Activated CD8-positive, alpha-beta T cell treated with anti-CD3 and anti-CD28 coated beads for 36 hours (primary cell): ENCODE measurements around the gene RECK. TPM values are rescaled to one million over a fixed set of nuclear protein-coding genes. Genes with fewer than 3 reads are reported as not detected.
A peak's percentile ranks its signal among the peaks of the same experiment; 100 is the strongest.

Source experiments
- ATAC-seq: fragments of 200-7000 bp; cut with Tn5 transposase; one replicate; pipeline ENCODE4 v1.10.0; 2021; ENCODE audit warnings: mild to moderate bottlenecking, moderate library complexity
- CTCF ChIA-PET: fragments of 350-600 bp; sonication (Branson Sonifier 250); formaldehyde crosslinking; loops from one replicate; lab custom pipeline; 2021; ENCODE audit warnings: antibody characterized with exemption; lab: Charles Lee
- POLR2A ChIA-PET: fragments of 350-600 bp; sonication (Branson Sonifier 250); formaldehyde crosslinking; loops from one replicate; lab custom pipeline; 2021; ENCODE audit warnings: antibody characterized with exemption; lab: Charles Lee
- DNase-seq: peaks from one replicate; pipeline ENCODE4 v3.0.0-alpha.2; 2020
- H3K27ac Mint-ChIP-seq: one replicate; pipeline ENCODE4 v1.8.0; 2021; ENCODE audit warnings: mild to moderate bottlenecking, mixed read lengths
- H3K27me3 Mint-ChIP-seq: one replicate; pipeline ENCODE4 v1.8.0; 2021; ENCODE audit warnings: mixed read lengths
- H3K36me3 Mint-ChIP-seq: one replicate; pipeline ENCODE4 v1.8.0; 2021; ENCODE audit warnings: low read depth, mixed read lengths
- H3K4me1 Mint-ChIP-seq: one replicate; pipeline ENCODE4 v1.8.0; 2021; ENCODE audit warnings: low read depth, mixed read lengths
- H3K4me3 Mint-ChIP-seq: one replicate; pipeline ENCODE4 v1.8.0; 2021; ENCODE audit warnings: mild to moderate bottlenecking, moderate library complexity, mixed read lengths
- H3K9me3 Mint-ChIP-seq: one replicate; pipeline ENCODE4 v1.8.0; 2021; ENCODE audit warnings: mixed read lengths
- intact Hi-C: fragments of 100-400 bp; cut with micrococcal nuclease; formaldehyde crosslinking; loops from one replicate; pipeline ENCODE4 v1.10.0; 2022
- total RNA-seq, 2 experiments: library from RNA; stranded (reverse); gene quantifications; one replicate each; pipeline ENCODE4 v1.2.3, GENCODE V29; 2021
- TF ChIP-seq, protein P1 (sequence below): fragments of 200-600 bp; IDR thresholded peaks from one replicate; pipeline ENCODE4 v1.8.0; 2022; ENCODE audit warnings: antibody characterized with exemption, mild to moderate bottlenecking

Gene RECK
- total RNA-seq, 2 experiments from 2014 or later, result 5.3 to 6.5 TPM

DNA sequence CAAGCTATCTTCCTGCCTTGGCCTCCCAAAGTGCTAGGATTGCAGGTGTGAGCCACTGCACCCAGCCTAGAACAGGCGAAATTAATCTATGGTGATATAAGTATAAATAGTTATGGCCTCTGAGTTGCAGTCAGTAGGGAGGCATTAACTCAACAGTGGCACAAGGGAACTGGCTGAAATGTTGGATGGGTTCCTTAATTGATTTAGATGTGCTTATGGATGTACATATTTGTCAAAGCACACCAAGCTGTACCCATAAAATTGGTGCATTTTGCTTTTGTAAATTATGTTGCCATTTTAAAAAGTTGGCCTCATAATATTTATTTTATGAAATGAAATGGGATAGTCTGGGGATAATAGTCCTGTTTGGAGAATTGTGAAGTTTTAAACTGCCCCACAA, 63.0 kb downstream of the RECK start:
- no peak for ATAC-seq
- POLR2A ChIA-PET, result interaction anchor here (1.5 kb wide), 1 partner anchor 91 kb away, joined by 4 read pairs; the partner anchor contains the start of gene CLTA
- H3K9me3 Mint-ChIP-seq, result no peaks in the 10 kb centered on the region

DNA sequence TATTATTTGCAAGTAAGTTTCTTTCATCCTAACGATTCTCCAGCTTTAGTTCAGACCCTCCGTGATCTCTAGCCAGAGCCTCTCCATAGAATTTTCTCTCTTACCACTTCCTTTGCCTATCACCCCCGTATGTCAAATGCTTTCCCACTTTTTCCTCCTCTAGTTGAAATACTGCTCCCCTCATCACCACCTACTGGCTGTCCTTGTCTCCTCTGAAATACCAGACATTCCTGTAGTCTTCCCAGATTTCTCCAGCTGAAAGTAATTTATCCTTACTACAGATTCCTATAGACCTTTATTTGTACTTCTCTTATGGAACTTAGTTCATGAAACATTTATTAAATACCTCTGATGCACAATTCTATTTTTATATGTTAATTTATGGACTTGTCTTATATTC, 63.8 kb downstream of the RECK start:
- TF ChIP-seq, protein P1, sequence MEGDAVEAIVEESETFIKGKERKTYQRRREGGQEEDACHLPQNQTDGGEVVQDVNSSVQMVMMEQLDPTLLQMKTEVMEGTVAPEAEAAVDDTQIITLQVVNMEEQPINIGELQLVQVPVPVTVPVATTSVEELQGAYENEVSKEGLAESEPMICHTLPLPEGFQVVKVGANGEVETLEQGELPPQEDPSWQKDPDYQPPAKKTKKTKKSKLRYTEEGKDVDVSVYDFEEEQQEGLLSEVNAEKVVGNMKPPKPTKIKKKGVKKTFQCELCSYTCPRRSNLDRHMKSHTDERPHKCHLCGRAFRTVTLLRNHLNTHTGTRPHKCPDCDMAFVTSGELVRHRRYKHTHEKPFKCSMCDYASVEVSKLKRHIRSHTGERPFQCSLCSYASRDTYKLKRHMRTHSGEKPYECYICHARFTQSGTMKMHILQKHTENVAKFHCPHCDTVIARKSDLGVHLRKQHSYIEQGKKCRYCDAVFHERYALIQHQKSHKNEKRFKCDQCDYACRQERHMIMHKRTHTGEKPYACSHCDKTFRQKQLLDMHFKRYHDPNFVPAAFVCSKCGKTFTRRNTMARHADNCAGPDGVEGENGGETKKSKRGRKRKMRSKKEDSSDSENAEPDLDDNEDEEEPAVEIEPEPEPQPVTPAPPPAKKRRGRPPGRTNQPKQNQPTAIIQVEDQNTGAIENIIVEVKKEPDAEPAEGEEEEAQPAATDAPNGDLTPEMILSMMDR, result no peak
- Mint-ChIP-seq H3K4me1 (peaks cover 8% of the 10 kb centered on the region), H3K36me3 (no peaks in the 10 kb centered on the region), H3K9me3 (no peaks in the 10 kb centered on the region), H3K4me3 (no peak overlapping the region), H3K27me3 (no peaks in the 10 kb centered on the region), H3K27ac (no peak overlapping the region)
- ChIA-PET CTCF (interaction anchor here (0.9 to 8.8 kb wide), 11 partner anchors 9 to 145 kb away, joined by 3 to 330 read pairs (median 18); partner anchors contain the start of genes CCIN, CLTA and GLIPR2), POLR2A (interaction anchor here (1.5 kb wide), 1 partner anchor 90 kb away, joined by 4 read pairs; the partner anchor contains the start of gene CLTA)
- intact Hi-C loops, result no loop called here
- DNase-seq (no peak), ATAC-seq (no peak)

More for the DNA sequence above, 63.0 kb downstream of the RECK start:
- CTCF ChIA-PET, result interaction anchor here (0.9 to 8.8 kb wide), 7 partner anchors 9 to 144 kb away, joined by 3 to 330 read pairs (median 7); partner anchors contain the start of genes CCIN, CLTA and GLIPR2
- Mint-ChIP-seq H3K27me3 (no peaks in the 10 kb centered on the region), H3K27ac (no peak overlapping the region), H3K4me3 (no peak overlapping the region), H3K36me3 (no peaks in the 10 kb centered on the region), H3K4me1 (peaks cover 8% of the 10 kb centered on the region)
- no peak for DNase-seq
- intact Hi-C loops, result no loop called here
- TF ChIP-seq, protein P1, result no peak

DNA sequence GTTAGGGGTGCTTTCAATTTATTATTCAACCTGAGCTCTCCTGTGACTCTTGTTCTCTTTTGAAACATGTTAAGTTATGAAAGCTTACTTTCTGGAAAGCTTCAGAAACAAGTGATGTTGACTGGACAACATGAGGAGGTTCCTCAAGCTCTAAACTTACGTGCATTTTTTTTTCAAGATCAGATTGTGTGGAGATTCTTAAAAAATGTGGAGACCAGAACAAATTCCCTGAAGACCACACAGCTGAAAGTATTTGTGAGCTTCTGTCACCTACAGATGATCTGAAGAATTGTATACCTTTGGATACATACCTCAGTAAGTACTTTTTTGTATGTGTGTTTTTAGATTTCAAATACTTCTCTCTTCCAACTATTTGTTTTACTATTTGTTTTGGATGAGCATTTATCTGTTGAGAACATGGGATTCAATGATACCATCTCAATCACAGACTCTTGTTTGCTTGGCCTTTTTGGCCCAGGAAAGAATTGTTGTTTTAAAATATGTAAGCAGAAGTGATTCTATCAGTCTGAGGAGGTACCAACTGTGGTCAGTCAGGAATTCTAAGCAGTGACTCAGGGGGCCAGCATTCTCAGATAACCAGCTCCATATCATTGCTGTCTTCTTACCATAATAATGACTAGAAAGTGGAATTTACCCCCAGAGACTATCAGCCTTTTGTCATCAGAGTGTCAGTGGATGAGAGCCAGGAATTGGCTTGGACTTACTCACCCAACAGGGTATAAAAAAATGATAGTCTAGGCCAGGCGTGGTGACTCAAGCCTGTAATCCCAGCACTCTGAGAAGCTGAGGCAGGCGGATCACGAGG, 65.4 kb downstream of the RECK start:
- no peaks in the 10 kb centered on the region for H3K9me3 Mint-ChIP-seq
- ATAC-seq (no peak), DNase-seq (no peak)
- no peaks in the 10 kb centered on the region for H3K36me3 Mint-ChIP-seq
- intact Hi-C loops, result no loop called here
- H3K27ac Mint-ChIP-seq, result no peak overlapping the region
- CTCF ChIA-PET, result interaction anchor here (0.6 to 8.8 kb wide), 41 partner anchors 10 to 339 kb away, joined by 3 to 330 read pairs (median 8); partner anchors contain the start of genes CCIN, CLTA and GLIPR2
- no peaks in the 10 kb centered on the region for H3K27me3 Mint-ChIP-seq
- H3K4me1 Mint-ChIP-seq, result peaks cover 8% of the 10 kb centered on the region
- no peak overlapping the region for H3K4me3 Mint-ChIP-seq
- TF ChIP-seq, protein P1, result no peak
- POLR2A ChIA-PET, result interaction anchor here (0.9 to 2.0 kb wide), 3 partner anchors 35 to 62 kb away, joined by 3 to 5 read pairs (median 4); partner anchors contain the start of gene GLIPR2

GRCh38 chr9:36102742-36103495, 66.2 kb downstream of the RECK start:
- intact Hi-C loops, result loop anchor here (1.0 kb wide), 1 partner anchor 63 kb away; no protein-coding TSS in a partner anchor
- TF ChIP-seq, protein P1, result peak; percentile 92
- H3K27me3 Mint-ChIP-seq, result no peaks in the 10 kb centered on the region
- DNase-seq, result peak; percentile 92
- H3K9me3 Mint-ChIP-seq, result no peaks in the 10 kb centered on the region
- POLR2A ChIA-PET, result interaction anchor here (0.9 to 2.0 kb wide), 4 partner anchors 23 to 64 kb away, joined by 3 to 5 read pairs (median 4); partner anchors contain the start of gene GLIPR2
- peaks cover 8% of the 10 kb centered on the region for H3K4me1 Mint-ChIP-seq
- CTCF ChIA-PET, result interaction anchor here (0.6 to 8.8 kb wide), 53 partner anchors 11 to 340 kb away, joined by 3 to 330 read pairs (median 6); partner anchors contain the start of genes CCIN, CLTA, GLIPR2 and GNE
- no peak overlapping the region for H3K27ac Mint-ChIP-seq
- ATAC-seq, result peak; percentile 99
- H3K36me3 Mint-ChIP-seq, result no peaks in the 10 kb centered on the region
- H3K4me3 Mint-ChIP-seq, result no peak overlapping the region
